Measurements from ENCODE around the gene AGER.

Gene AGER

GRCh38 chr6:32183483-32184083 is 470 bp downstream of the AGER start:
- DNase-seq (ENCODE audit: extremely low spot score): no peak
- ChIA-PET POLR2A (interaction anchor here (2.7 kb wide), 1 partner anchor 12 kb away, joined by 11 read pairs; no protein-coding TSS in a partner anchor), CTCF (no interaction called here)
- TF ChIP-seq ZNF384 (IDR thresholded peaks at IDR 0.05) (no peak), TARDBP (IDR thresholded peaks at IDR 0.05) (no peak), LEF1 (IDR thresholded peaks at IDR 0.05; ENCODE audit: borderline replicate concordance) (no peak), NFRKB (IDR thresholded peaks at IDR 0.05) (no peak), ARNT (IDR thresholded peaks at IDR 0.05) (no peak)

GRCh38 chr6:32183030-32183429 is 1.0 kb downstream of the AGER start:
- ChIA-PET POLR2A (interaction anchor here (0.7 to 2.7 kb wide), 2 partner anchors 12 to 54 kb away, joined by 3 to 11 read pairs; partner anchors contain the start of gene ATF6B), CTCF (no interaction called here)
- TF ChIP-seq SUZ12 (IDR thresholded peaks at IDR 0.05) (no peak), ARNT (IDR thresholded peaks at IDR 0.05) (no peak), SP1 (IDR thresholded peaks at IDR 0.05) (no peak), ELF4 (IDR thresholded peaks at IDR 0.05) (no peak), HDGF (IDR thresholded peaks at IDR 0.05; ENCODE audit: borderline replicate concordance) (no peak), L3MBTL2 (conservative IDR thresholded peaks at IDR 0.05) (no peak), TARDBP (IDR thresholded peaks at IDR 0.05) (no peak), NFRKB (IDR thresholded peaks at IDR 0.05) (no peak), BHLHE40 (IDR thresholded peaks at IDR 0.05; ENCODE audit: borderline replicate concordance) (no peak), ZNF384 (IDR thresholded peaks at IDR 0.05) (no peak), FOXA1 (IDR thresholded peaks at IDR 0.05) (no peak), CTBP1 (IDR thresholded peaks at IDR 0.05; ENCODE audit: borderline replicate concordance) (no peak), LEF1 (IDR thresholded peaks at IDR 0.05; ENCODE audit: borderline replicate concordance) (no peak), FOXM1 (IDR thresholded peaks at IDR 0.05; ENCODE audit: borderline replicate concordance) (no peak)
- DNase-seq (ENCODE audit: extremely low spot score): no peak

- DNase-seq (ENCODE audit: extremely low spot score): no peak
- ChIA-PET POLR2A (interaction anchor here (0.7 to 2.7 kb wide), 2 partner anchors 13 to 54 kb away, joined by 3 to 11 read pairs; partner anchors contain the start of gene ATF6B), CTCF (no interaction called here)
- TF ChIP-seq ELF4 (IDR thresholded peaks at IDR 0.05) (no peak), PKNOX1 (IDR thresholded peaks at IDR 0.05) (no peak), FOXK2 (IDR thresholded peaks at IDR 0.05) (no peak), ZNF384 (IDR thresholded peaks at IDR 0.05) (no peak), CTBP1 (IDR thresholded peaks at IDR 0.05; ENCODE audit: borderline replicate concordance) (no peak)
Observed at GRCh38 chr6:32182555-32182981, 1.5 kb downstream of the AGER start.

- CTCF ChIA-PET: no interaction called here
- POLR2A ChIA-PET: interaction anchor here (2.7 kb wide), 1 partner anchor 13 kb away, joined by 11 read pairs; no protein-coding TSS in a partner anchor
- no peak for DNase-seq (ENCODE audit: extremely low spot score)
- TF ChIP-seq PKNOX1 (IDR thresholded peaks at IDR 0.05) (no peak), ELF4 (IDR thresholded peaks at IDR 0.05) (no peak), CTBP1 (IDR thresholded peaks at IDR 0.05; ENCODE audit: borderline replicate concordance) (no peak), BHLHE40 (IDR thresholded peaks at IDR 0.05; ENCODE audit: borderline replicate concordance) (no peak), FOXM1 (IDR thresholded peaks at IDR 0.05; ENCODE audit: borderline replicate concordance) (no peak), NFRKB (IDR thresholded peaks at IDR 0.05) (no peak), L3MBTL2 (conservative IDR thresholded peaks at IDR 0.05) (no peak), SUZ12 (IDR thresholded peaks at IDR 0.05) (no peak), SP1 (IDR thresholded peaks at IDR 0.05) (no peak), HDGF (IDR thresholded peaks at IDR 0.05; ENCODE audit: borderline replicate concordance) (no peak), FOXA1 (IDR thresholded peaks at IDR 0.05) (no peak), ARNT (IDR thresholded peaks at IDR 0.05) (no peak), ZNF384 (IDR thresholded peaks at IDR 0.05) (no peak)
Observed at GRCh38 chr6:32181915-32182529, 2.0 kb downstream of the AGER start.

GRCh38 chr6:32181148-32181702 is 2.8 kb downstream of the AGER start:
- POLR2A ChIA-PET: interaction anchor here (2.7 kb wide), 1 partner anchor 14 kb away, joined by 11 read pairs; no protein-coding TSS in a partner anchor
- CTCF ChIA-PET: no interaction called here
- no peak for TF ChIP-seq LEF1 (IDR thresholded peaks at IDR 0.05; ENCODE audit: borderline replicate concordance)
- no peak for TF ChIP-seq SUZ12 (IDR thresholded peaks at IDR 0.05)
- TF ChIP-seq FOXA1 (IDR thresholded peaks at IDR 0.05): no peak
- no peak for TF ChIP-seq L3MBTL2 (conservative IDR thresholded peaks at IDR 0.05)
- no peak for TF ChIP-seq ELF4 (IDR thresholded peaks at IDR 0.05)
- no peak for TF ChIP-seq BHLHE40 (IDR thresholded peaks at IDR 0.05; ENCODE audit: borderline replicate concordance)
- no peak for TF ChIP-seq TARDBP (IDR thresholded peaks at IDR 0.05)
- TF ChIP-seq HDGF (IDR thresholded peaks at IDR 0.05; ENCODE audit: borderline replicate concordance): no peak
- no peak for TF ChIP-seq ARNT (IDR thresholded peaks at IDR 0.05)
- TF ChIP-seq ZNF384 (IDR thresholded peaks at IDR 0.05): no peak
- TF ChIP-seq FOXM1 (IDR thresholded peaks at IDR 0.05; ENCODE audit: borderline replicate concordance): no peak
- no peak for TF ChIP-seq CTBP1 (IDR thresholded peaks at IDR 0.05; ENCODE audit: borderline replicate concordance)
- DNase-seq (ENCODE audit: extremely low spot score): no peak

GRCh38 chr6:32179766-32180405 is 4.2 kb downstream of the AGER start:
- no peak for TF ChIP-seq NFRKB (IDR thresholded peaks at IDR 0.05)
- no peak for TF ChIP-seq ARNT (IDR thresholded peaks at IDR 0.05)
- no peak for TF ChIP-seq ELF4 (IDR thresholded peaks at IDR 0.05)
- TF ChIP-seq BHLHE40 (IDR thresholded peaks at IDR 0.05; ENCODE audit: borderline replicate concordance): no peak
- no peak for TF ChIP-seq SUZ12 (IDR thresholded peaks at IDR 0.05)
- no peak for TF ChIP-seq CTBP1 (IDR thresholded peaks at IDR 0.05; ENCODE audit: borderline replicate concordance)
- TF ChIP-seq TARDBP (IDR thresholded peaks at IDR 0.05): no peak
- no peak for TF ChIP-seq FOXM1 (IDR thresholded peaks at IDR 0.05; ENCODE audit: borderline replicate concordance)
- no peak for TF ChIP-seq L3MBTL2 (conservative IDR thresholded peaks at IDR 0.05)
- no peak for TF ChIP-seq FOXK2 (IDR thresholded peaks at IDR 0.05)
- TF ChIP-seq HDGF (IDR thresholded peaks at IDR 0.05; ENCODE audit: borderline replicate concordance): no peak
- ChIA-PET CTCF (no interaction called here), POLR2A (interaction anchor here (0.6 to 4.9 kb wide), 3 partner anchors 12 to 372 kb away, joined by 3 to 153 read pairs (median 6); partner anchors contain the start of genes FKBPL, GPSM3 and PBX2)
- DNase-seq (ENCODE audit: extremely low spot score): no peak
